ENCODE results near the gene FOXP1. TPM values are rescaled to one million over a fixed set of nuclear protein-coding genes. Genes with fewer than 3 reads are reported as not detected.

The FOXP1 gene
- total and polyA plus RNA-seq, 8 donors = 13.4 to 74.1 (median 44.1) TPM

DNA sequence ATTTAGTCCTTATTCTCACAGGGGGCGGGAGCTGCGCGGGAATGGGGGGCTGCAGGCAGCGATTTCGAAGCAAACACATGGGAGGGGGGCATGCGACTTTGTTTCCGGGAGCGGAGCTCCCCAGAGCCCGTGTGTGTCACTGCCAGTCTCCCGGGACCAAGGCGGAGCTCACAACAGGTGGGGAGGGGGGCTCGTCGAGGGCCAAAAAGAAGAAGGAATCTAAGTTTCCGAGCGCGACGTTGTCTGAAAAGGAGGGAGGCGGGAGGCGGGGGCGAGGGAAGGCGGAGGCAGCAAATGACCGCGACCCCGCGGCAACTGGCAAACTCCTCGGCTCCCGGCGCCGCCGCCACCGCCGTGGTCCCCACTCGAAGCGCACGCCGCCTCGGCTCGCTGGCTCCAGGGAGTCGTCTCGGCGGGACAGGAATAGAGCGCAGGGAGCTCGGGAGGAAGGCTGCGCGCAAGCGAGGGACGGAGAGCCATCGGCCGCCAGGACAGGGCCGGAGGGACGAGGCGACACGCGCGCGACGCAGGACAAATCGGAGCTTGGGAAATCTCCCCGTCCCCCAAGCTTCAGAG lies 1.4 kb downstream of the FOXP1 start:
- intact Hi-C loops (cut with DNase I) = loop anchor here in 2 of 3 donors (10.0 kb wide), 2 partner anchors 577 to 1037 kb away; no protein-coding TSS in a partner anchor
- Histone ChIP-seq H3K4me1 (peaks cover 26 to 46% (median 45%) of the 10 kb centered on the region in 3 donors), H3K4me3 (peak overlapping the region; percentile 61 to 92 (median 76)), H3K27ac (peak overlapping the region; percentile 94 to 98 (median 96)), H3K9me3 (no peaks in the 10 kb centered on the region), H3K27me3 (no peaks in the 10 kb centered on the region), H3K36me3 (no peaks in the 10 kb centered on the region)
- DNase-seq (peak; percentile 61 to 82 (median 65)), FAIRE-seq (no peak), ATAC-seq (peak; percentile 22 to 32 (median 24))
- TF ChIP-seq, protein P1, sequence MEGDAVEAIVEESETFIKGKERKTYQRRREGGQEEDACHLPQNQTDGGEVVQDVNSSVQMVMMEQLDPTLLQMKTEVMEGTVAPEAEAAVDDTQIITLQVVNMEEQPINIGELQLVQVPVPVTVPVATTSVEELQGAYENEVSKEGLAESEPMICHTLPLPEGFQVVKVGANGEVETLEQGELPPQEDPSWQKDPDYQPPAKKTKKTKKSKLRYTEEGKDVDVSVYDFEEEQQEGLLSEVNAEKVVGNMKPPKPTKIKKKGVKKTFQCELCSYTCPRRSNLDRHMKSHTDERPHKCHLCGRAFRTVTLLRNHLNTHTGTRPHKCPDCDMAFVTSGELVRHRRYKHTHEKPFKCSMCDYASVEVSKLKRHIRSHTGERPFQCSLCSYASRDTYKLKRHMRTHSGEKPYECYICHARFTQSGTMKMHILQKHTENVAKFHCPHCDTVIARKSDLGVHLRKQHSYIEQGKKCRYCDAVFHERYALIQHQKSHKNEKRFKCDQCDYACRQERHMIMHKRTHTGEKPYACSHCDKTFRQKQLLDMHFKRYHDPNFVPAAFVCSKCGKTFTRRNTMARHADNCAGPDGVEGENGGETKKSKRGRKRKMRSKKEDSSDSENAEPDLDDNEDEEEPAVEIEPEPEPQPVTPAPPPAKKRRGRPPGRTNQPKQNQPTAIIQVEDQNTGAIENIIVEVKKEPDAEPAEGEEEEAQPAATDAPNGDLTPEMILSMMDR (IDR thresholded peaks at IDR 0.05) = no peak
- 0 to 1% methylated on average over 59 of the region's 59 CpGs for WGBS, 2 donors

DNA sequence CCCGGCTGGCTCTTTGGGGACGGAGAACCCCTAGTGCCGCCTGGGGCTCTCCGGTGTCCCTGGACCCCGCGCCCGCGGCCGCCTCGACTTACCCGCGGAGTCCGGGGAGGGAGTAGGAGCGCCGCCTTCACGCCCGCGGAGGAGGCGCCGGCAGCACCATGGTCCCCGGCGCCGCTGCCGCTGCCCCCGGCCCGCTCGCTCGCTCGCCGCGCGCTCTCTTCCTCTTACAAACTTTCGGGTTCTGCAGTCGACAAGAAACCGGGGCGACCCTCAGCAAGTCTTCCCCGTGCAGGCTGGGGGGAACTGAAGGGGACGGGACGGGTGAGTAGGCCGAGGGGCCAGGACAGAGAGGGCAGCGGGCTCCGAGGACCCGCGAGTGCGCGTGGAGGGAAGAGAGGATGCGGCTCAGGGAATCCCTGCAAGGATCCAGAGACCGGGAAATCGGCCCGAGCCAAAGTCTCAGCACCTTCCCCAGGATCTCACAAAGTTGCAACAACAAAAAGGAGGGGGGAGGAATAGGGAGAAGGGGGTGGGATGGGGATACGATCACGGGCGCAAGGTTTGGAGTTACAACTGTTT lies 2.0 kb downstream of the FOXP1 start:
- no peaks in the 10 kb centered on the region for H3K27me3 ChIP-seq
- DNase-seq (peak; percentile 11 to 83 (median 44)), FAIRE-seq (no peak), ATAC-seq (peak in 3 of 4 donors; percentile 11 to 21 (median 18))
- H3K4me1 ChIP-seq = peaks cover 26 to 51% (median 40%) of the 10 kb centered on the region in 3 donors
- TF ChIP-seq, protein P1 (IDR thresholded peaks at IDR 0.05) = no peak
- no peaks in the 10 kb centered on the region for H3K9me3 ChIP-seq
- H3K4me3 ChIP-seq = peak overlapping the region; percentile 61 to 92 (median 76)
- no peaks in the 10 kb centered on the region for H3K36me3 ChIP-seq
- intact Hi-C loops (cut with DNase I) = loop anchor here in 2 of 3 donors (10.0 kb wide), 2 partner anchors 577 to 1037 kb away; no protein-coding TSS in a partner anchor
- H3K27ac ChIP-seq = peak overlapping the region; percentile 94 to 98 (median 96)
- WGBS, 2 donors = 0 to 1% methylated on average over 48 to 53 of the region's 53 CpGs

DNA sequence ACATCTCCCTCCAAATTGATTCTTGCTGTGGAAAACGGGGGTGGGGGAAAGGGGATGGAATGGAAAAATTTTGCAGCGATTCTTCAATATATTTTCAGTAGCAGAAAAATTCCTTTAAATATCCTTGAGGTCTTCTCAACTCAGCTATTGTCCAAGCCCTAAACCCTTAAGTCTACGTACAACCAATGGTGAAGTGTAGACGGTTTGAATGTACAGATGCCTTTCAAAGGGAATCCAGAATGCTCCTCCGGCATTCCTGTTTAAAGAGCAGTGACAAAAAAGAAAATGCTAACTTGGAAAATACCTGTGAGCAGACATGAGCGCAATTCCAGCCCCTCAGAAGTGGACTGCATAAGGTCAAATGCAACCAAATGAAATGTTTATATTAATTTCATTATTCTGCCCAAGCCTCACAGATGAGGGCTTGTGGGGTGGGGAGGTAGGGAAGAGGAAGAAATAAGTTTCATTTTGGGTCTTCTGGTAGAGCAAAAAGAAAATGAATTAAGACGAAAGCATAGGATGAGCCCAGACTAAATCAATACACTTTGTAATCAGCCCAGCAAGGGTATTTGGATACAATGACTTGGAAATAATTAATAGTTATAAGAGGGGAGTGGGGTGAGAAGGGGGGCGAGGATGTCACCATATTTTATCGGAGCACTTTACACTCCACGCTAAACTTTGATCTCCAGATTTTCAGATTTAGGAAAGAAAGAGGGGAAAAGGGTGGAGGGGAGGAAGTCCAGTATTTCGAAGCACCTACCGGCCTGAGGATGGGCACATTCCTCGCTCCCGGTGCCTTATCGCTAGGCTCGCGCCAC lies 2.7 kb downstream of the FOXP1 start:
- Histone ChIP-seq H3K4me3 (peak overlapping the region; percentile 61 to 92 (median 76)), H3K9me3 (no peaks in the 10 kb centered on the region), H3K36me3 (no peaks in the 10 kb centered on the region), H3K4me1 (peaks cover 20 to 50% (median 38%) of the 10 kb centered on the region in 3 donors), H3K27ac (peak overlapping the region; percentile 94 to 98 (median 96)), H3K27me3 (no peaks in the 10 kb centered on the region)
- intact Hi-C loops (cut with DNase I) = loop anchor here in 2 of 3 donors (10.0 kb wide), 2 partner anchors 576 to 1036 kb away; no protein-coding TSS in a partner anchor
- no peak for FAIRE-seq
- no peak for ATAC-seq
- DNase-seq = no peak
- whole genome bisulfite sequencing, 2 donors = 16 to 21% methylated on average over 15 to 17 of the region's 17 CpGs
- TF ChIP-seq, protein P1 (IDR thresholded peaks at IDR 0.05) = no peak

DNA sequence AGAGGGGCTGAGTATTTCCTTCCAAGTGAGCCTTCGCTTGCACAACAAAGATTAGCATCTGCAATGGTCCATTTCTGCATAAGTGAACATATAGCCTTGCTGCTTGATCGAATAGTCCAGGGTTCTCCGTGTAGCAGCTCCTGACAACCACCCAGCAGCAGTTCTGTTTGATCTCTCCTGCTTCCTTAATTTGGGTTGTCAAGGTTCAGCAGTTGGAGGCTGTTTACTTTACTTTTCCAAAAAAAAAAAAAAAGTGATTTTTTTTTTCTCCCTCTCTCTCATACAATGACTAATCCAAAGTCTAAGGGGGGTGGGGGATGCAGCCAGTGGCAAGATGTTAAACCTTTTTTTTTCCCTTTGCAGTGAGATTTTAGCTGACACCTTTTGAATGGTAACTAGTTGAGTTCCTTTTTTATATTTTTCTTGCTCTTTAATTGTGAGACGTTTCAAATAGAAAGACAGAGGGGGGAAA lies 3.6 kb downstream of the FOXP1 start:
- H3K27ac ChIP-seq = peak overlapping the region in 3 of 4 donors; percentile 12 to 98 (median 96)
- H3K27me3 ChIP-seq = no peaks in the 10 kb centered on the region
- intact Hi-C loops (cut with DNase I) = loop anchor here in 2 of 3 donors (10.0 kb wide), 2 partner anchors 575 to 1035 kb away; no protein-coding TSS in a partner anchor
- DNase-seq = peak in 4 of 6 donors; percentile 11 to 34 (median 30)
- no peak for FAIRE-seq
- WGBS, 2 donors = 20 to 23% methylated on average over 4 of the region's 4 CpGs
- H3K4me1 ChIP-seq = peaks cover 15 to 44% (median 37%) of the 10 kb centered on the region in 3 donors
- H3K4me3 ChIP-seq = peak overlapping the region in 2 of 4 donors; percentile 10 to 24
- TF ChIP-seq, protein P1 (IDR thresholded peaks at IDR 0.05) = no peak
- H3K9me3 ChIP-seq = no peaks in the 10 kb centered on the region
- H3K36me3 ChIP-seq = no peaks in the 10 kb centered on the region
- ATAC-seq = peak; percentile 2 to 12 (median 3)
